ENCODE data around the gene NBPF11. TPM values are rescaled to one million over a fixed set of nuclear protein-coding genes. Genes with fewer than 3 reads are reported as not detected.
"Not testable (repeated sequence)": the region's sequence is repeated elsewhere in the genome, so short reads cannot be mapped to it uniquely, and the experiment has no call there.

NBPF11 gene, protein sequence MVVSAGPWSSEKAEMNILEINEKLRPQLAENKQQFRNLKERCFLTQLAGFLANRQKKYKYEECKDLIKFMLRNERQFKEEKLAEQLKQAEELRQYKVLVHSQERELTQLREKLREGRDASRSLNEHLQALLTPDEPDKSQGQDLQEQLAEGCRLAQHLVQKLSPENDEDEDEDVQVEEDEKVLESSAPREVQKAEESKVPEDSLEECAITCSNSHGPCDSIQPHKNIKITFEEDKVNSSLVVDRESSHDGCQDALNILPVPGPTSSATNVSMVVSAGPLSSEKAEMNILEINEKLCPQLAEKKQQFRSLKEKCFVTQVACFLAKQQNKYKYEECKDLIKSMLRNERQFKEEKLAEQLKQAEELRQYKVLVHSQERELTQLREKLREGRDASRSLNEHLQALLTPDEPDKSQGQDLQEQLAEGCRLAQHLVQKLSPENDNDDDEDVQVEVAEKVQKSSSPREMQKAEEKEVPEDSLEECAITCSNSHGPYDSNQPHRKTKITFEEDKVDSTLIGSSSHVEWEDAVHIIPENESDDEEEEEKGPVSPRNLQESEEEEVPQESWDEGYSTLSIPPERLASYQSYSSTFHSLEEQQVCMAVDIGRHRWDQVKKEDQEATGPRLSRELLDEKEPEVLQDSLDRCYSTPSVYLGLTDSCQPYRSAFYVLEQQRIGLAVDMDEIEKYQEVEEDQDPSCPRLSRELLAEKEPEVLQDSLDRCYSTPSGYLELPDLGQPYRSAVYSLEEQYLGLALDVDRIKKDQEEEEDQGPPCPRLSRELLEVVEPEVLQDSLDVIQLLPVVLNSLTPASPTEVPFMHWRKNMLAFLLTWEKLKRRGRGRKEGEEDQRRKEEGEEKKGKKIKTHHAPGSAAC
- total RNA-seq (6.9 and 8.8 TPM in 2 replicates), polyA plus RNA-seq (4.1 and 5.6 TPM in 2 replicates), polyA minus RNA-seq (ENCODE audit: low replicate concordance) (0.98 and 2.7 TPM in 2 replicates)
- 2.5 and 3.3 TPM in 2 replicates for polyA plus RNA-seq (2012)

DNA sequence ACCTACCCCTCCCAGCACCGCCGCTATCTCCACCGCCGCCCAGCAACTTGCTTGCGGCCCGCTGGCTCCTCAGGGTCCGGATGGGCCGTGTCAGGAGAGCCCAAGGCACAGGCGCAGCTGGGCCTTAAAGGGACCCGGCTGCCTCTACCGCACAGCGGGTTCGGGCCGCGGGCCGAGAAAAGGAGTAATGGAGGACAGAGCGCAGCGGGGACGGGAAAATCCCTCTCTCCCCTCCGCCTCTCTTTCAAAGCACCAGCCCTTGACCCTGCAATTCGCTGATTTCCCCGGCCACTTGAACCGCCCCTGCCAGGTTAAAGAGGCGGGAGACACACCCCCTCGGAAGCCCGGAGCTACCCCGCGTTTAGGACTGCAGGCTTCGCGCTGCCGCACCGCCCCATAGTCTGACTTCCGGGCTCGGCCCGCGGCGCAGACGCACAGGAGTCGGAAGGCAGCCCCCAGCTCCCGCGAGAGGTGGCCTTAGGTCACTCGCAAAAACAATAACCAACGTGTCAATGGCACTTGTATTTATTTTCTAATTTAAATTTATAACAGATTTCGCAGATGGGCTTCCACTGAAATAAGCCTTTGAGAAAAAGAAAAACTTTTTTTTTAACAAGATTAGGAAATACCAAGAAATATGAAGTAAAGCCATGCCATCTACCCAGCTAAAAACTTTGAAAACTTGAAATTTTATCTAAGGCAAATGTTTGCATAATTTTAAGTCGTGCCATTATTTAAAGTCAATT is at the start of gene NBPF11:
Gene NBPF11, minus strand, starts transcription at position 371 of the 746 bp plus-strand sequence. CDS start 25,278 bp downstream, outside the sequence.
- not testable (repeated sequence) for H4K20me1 ChIP-seq (ENCODE audit: control insufficient read depth, extremely low read depth, insufficient read depth, low read length); H3K79me2 ChIP-seq (ENCODE audit: control insufficient read depth, insufficient read depth, low read length); H3K27me3 ChIP-seq (ENCODE audit: control insufficient read depth, insufficient read depth, low read length); H3K9me3 ChIP-seq (ENCODE audit: control insufficient read depth, insufficient read depth, low read depth, low read length); H2AFZ ChIP-seq (ENCODE audit: low read length); H3K36me3 ChIP-seq (ENCODE audit: control insufficient read depth, insufficient read depth, low read length); H3K4me1 ChIP-seq (ENCODE audit: control insufficient read depth, extremely low read depth, insufficient read depth, low read length)
- Histone ChIP-seq H3K4me2 (ENCODE audit: extremely low read depth, insufficient read depth, low read length) (peak within 1 kb of the TSS; percentile 48), H3K9ac (ENCODE audit: insufficient read depth, low read length) (peak within 1 kb of the TSS; percentile 55), H3K4me3 (replicated peaks in 1 of 4; ENCODE audit: control extremely low read depth in 1 of 4, insufficient read depth in 1 of 4, low read depth in 3 of 4, low read length in 4 of 4) (peak within 1 kb of the TSS; percentile 32 to 67 (median 56)), H3K27ac (ENCODE audit: insufficient read depth, low read length) (peak within 1 kb of the TSS; percentile 26)
- peak; percentile 79 to 81 for DNase-seq (ENCODE audit: low read depth in 2 of 2)

DNA sequence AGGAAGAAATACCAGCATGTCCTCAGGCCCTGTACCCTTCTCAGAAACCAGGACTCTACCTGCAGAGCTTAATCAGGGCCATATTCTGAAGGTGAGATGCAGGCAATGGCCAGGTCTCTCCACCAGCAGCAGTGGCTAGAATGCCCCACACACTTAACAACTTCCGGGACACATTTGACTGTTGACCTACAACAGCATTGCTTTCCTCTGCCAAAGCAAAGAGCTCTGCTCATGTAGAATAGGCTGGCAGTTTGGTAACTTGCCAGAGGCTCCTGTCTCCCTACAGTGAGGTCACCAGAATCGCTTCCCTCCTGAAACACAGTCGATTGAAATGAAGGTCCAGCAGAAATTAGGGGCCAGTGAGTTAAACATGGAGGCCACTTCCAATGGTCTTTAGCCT is 45.3 kb upstream of the NBPF11 start:
- H3K27me3 ChIP-seq (ENCODE audit: control insufficient read depth, insufficient read depth, low read length); H3K79me2 ChIP-seq (ENCODE audit: control insufficient read depth, insufficient read depth, low read length); H3K4me1 ChIP-seq (ENCODE audit: control insufficient read depth, extremely low read depth, insufficient read depth, low read length); H3K36me3 ChIP-seq (ENCODE audit: control insufficient read depth, insufficient read depth, low read length); H4K20me1 ChIP-seq (ENCODE audit: control insufficient read depth, extremely low read depth, insufficient read depth, low read length); H3K27ac ChIP-seq (ENCODE audit: insufficient read depth, low read length); H2AFZ ChIP-seq (ENCODE audit: low read length); H3K9me3 ChIP-seq (ENCODE audit: control insufficient read depth, insufficient read depth, low read depth, low read length); DNase-seq (ENCODE audit: low read depth in 2 of 2); H3K9ac ChIP-seq (ENCODE audit: insufficient read depth, low read length); H3K4me2 ChIP-seq (ENCODE audit: extremely low read depth, insufficient read depth, low read length); H3K4me3 ChIP-seq (replicated peaks in 1 of 4; ENCODE audit: control extremely low read depth in 1 of 4, insufficient read depth in 1 of 4, low read depth in 3 of 4, low read length in 4 of 4): not testable (repeated sequence)

DNA sequence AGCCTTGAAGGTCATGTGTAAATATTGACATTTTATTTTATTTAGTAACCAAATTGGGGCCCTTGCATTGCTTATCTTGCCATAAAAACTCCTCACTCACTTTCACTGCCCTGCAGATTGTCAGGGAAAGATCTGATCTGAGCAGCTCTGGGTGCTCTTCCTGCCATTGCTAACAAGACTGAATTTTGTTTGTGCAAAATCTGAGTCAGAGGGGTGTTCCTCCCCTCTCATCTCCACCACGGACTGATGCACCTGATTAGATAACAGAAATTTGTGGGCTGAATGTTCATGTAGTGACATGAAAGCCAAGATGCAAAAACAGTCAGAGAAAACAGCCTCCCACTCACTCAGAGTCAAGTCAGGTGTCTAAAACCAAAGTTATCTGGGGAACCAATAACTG is 44.9 kb upstream of the NBPF11 start:
- H3K9ac ChIP-seq (ENCODE audit: insufficient read depth, low read length); DNase-seq (ENCODE audit: low read depth in 2 of 2); H4K20me1 ChIP-seq (ENCODE audit: control insufficient read depth, extremely low read depth, insufficient read depth, low read length); H3K27me3 ChIP-seq (ENCODE audit: control insufficient read depth, insufficient read depth, low read length); H3K27ac ChIP-seq (ENCODE audit: insufficient read depth, low read length); H2AFZ ChIP-seq (ENCODE audit: low read length); H3K79me2 ChIP-seq (ENCODE audit: control insufficient read depth, insufficient read depth, low read length); H3K9me3 ChIP-seq (ENCODE audit: control insufficient read depth, insufficient read depth, low read depth, low read length); H3K4me2 ChIP-seq (ENCODE audit: extremely low read depth, insufficient read depth, low read length); H3K4me1 ChIP-seq (ENCODE audit: control insufficient read depth, extremely low read depth, insufficient read depth, low read length); H3K4me3 ChIP-seq (replicated peaks in 1 of 4; ENCODE audit: control extremely low read depth in 1 of 4, insufficient read depth in 1 of 4, low read depth in 3 of 4, low read length in 4 of 4); H3K36me3 ChIP-seq (ENCODE audit: control insufficient read depth, insufficient read depth, low read length): not testable (repeated sequence)

DNA sequence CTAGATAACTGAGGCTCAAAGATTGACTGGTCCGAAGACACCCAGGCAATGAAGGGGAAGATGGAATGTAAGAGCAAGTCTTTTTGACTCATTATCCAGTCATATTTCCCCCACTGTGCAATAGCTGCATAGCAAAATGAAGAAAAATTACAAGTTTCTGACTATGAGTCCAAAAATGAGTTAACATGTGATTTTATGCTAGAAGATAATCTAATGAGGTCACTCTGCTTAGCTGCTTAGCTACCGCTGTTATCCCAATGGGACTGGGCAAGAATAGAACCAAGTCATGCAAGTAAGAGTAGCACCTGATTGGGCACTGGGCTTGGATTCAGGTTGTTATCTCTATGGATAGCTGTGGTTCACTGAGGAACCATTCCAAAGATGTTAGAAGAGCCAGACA is 43.0 kb upstream of the NBPF11 start:
- not testable (repeated sequence) for H4K20me1 ChIP-seq (ENCODE audit: control insufficient read depth, extremely low read depth, insufficient read depth, low read length); H3K79me2 ChIP-seq (ENCODE audit: control insufficient read depth, insufficient read depth, low read length); H3K4me2 ChIP-seq (ENCODE audit: extremely low read depth, insufficient read depth, low read length); H3K27me3 ChIP-seq (ENCODE audit: control insufficient read depth, insufficient read depth, low read length); H3K4me1 ChIP-seq (ENCODE audit: control insufficient read depth, extremely low read depth, insufficient read depth, low read length); DNase-seq (ENCODE audit: low read depth in 2 of 2); H3K36me3 ChIP-seq (ENCODE audit: control insufficient read depth, insufficient read depth, low read length); H3K27ac ChIP-seq (ENCODE audit: insufficient read depth, low read length); H2AFZ ChIP-seq (ENCODE audit: low read length); H3K9ac ChIP-seq (ENCODE audit: insufficient read depth, low read length); H3K4me3 ChIP-seq (replicated peaks in 1 of 4; ENCODE audit: control extremely low read depth in 1 of 4, insufficient read depth in 1 of 4, low read depth in 3 of 4, low read length in 4 of 4); H3K9me3 ChIP-seq (ENCODE audit: control insufficient read depth, insufficient read depth, low read depth, low read length)

DNA sequence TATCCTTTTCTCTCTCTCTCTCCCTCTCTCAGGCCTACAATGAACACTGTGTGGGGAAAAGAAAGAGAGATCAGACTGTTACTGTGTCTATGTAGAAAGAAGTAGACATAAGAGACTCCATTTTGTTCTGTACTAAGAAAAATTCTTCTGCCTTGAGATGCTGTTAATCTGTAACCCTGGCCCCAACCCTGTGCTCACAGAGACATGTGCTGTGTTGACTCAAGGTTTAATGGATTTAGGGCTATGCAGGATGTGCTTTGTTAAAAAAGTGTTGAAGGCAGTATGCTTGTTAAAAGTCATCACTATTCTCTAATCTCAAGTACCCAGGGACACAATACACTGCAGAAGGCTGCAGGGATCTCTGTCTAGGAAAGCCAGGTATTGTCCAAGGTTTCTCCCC is 36.7 kb upstream of the NBPF11 start:
- not testable (repeated sequence) for H3K79me2 ChIP-seq (ENCODE audit: control insufficient read depth, insufficient read depth, low read length); H3K27ac ChIP-seq (ENCODE audit: insufficient read depth, low read length); H3K9me3 ChIP-seq (ENCODE audit: control insufficient read depth, insufficient read depth, low read depth, low read length); H2AFZ ChIP-seq (ENCODE audit: low read length); H3K4me1 ChIP-seq (ENCODE audit: control insufficient read depth, extremely low read depth, insufficient read depth, low read length); H3K36me3 ChIP-seq (ENCODE audit: control insufficient read depth, insufficient read depth, low read length); DNase-seq (ENCODE audit: low read depth in 2 of 2); H3K9ac ChIP-seq (ENCODE audit: insufficient read depth, low read length); H3K27me3 ChIP-seq (ENCODE audit: control insufficient read depth, insufficient read depth, low read length); H4K20me1 ChIP-seq (ENCODE audit: control insufficient read depth, extremely low read depth, insufficient read depth, low read length); H3K4me3 ChIP-seq (replicated peaks in 1 of 4; ENCODE audit: control extremely low read depth in 1 of 4, insufficient read depth in 1 of 4, low read depth in 3 of 4, low read length in 4 of 4); H3K4me2 ChIP-seq (ENCODE audit: extremely low read depth, insufficient read depth, low read length)

DNA sequence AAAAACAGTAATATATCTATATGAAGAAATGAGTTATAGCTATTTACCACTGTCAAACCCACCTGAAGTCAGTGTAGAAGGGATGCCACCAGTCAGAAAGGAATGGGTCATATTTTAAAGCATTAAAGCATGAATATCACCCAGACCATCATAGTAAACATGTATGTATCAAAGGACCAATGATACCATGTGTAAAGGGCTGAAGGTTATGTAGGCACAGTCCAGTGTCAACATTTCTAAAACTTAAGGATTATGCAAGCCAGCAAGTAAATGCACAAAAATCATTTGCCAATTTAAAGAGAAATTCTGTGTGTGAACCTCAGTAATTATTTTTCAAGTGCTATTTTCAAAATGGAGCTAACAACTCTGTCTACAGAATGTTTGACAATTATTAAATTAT is 26.6 kb upstream of the NBPF11 start:
- not testable (repeated sequence) for H3K9me3 ChIP-seq (ENCODE audit: control insufficient read depth, insufficient read depth, low read depth, low read length); H3K4me1 ChIP-seq (ENCODE audit: control insufficient read depth, extremely low read depth, insufficient read depth, low read length); H3K79me2 ChIP-seq (ENCODE audit: control insufficient read depth, insufficient read depth, low read length); H3K4me3 ChIP-seq (replicated peaks in 1 of 4; ENCODE audit: control extremely low read depth in 1 of 4, insufficient read depth in 1 of 4, low read depth in 3 of 4, low read length in 4 of 4); H3K27me3 ChIP-seq (ENCODE audit: control insufficient read depth, insufficient read depth, low read length); H3K36me3 ChIP-seq (ENCODE audit: control insufficient read depth, insufficient read depth, low read length); H2AFZ ChIP-seq (ENCODE audit: low read length); H3K9ac ChIP-seq (ENCODE audit: insufficient read depth, low read length); H4K20me1 ChIP-seq (ENCODE audit: control insufficient read depth, extremely low read depth, insufficient read depth, low read length); DNase-seq (ENCODE audit: low read depth in 2 of 2); H3K27ac ChIP-seq (ENCODE audit: insufficient read depth, low read length); H3K4me2 ChIP-seq (ENCODE audit: extremely low read depth, insufficient read depth, low read length)
